ENCODE data around the gene CFAP157.

CFAP157 gene

DNA sequence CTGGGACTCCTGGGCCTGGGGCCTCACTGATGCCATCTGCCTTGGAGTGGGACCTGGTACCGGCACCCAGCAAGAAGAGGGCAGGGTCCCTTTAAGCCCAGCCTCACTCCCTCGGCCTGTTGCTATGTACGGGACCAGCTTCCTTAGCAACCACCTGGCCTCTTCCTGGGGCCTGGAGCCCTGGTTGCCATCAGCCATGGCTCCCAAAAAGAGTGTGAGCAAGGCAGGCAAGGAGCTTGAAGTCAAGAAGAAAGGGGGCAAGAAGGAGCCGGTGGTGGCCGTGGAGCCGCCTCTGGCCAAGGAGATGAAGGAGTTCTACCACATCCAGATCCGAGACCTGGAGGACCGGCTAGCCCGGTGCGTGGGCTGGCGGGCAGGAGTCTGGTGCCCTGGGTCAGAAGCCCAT, at the start of gene CFAP157:
Gene CFAP157, plus strand, starts transcription at position 153 of the 406 bp plus-strand sequence. Its CDS starts 44 bp downstream, at position 197.
- no peak for DNase-seq (ENCODE audit: low read depth)

DNA sequence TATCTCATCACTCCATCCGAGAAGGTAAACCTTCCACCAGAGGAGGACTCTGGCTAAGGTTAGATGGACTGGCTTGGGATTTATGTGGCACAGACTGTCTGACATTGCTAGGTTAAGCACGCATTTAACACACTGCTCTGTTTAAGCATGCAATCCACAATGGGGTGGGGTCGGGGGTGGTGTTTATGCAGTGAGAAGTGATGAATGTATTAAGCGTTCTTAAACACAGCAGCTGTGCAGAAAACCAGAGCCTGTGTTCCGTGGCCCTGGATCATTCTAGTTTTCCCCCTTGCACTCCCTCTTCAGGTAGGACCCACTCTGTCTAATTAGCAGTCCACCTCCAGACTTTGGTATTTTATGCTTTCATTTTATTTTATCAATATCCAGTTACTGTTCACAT, 48.4 kb upstream of the CFAP157 start:
- DNase-seq (ENCODE audit: low read depth): no peak

DNA sequence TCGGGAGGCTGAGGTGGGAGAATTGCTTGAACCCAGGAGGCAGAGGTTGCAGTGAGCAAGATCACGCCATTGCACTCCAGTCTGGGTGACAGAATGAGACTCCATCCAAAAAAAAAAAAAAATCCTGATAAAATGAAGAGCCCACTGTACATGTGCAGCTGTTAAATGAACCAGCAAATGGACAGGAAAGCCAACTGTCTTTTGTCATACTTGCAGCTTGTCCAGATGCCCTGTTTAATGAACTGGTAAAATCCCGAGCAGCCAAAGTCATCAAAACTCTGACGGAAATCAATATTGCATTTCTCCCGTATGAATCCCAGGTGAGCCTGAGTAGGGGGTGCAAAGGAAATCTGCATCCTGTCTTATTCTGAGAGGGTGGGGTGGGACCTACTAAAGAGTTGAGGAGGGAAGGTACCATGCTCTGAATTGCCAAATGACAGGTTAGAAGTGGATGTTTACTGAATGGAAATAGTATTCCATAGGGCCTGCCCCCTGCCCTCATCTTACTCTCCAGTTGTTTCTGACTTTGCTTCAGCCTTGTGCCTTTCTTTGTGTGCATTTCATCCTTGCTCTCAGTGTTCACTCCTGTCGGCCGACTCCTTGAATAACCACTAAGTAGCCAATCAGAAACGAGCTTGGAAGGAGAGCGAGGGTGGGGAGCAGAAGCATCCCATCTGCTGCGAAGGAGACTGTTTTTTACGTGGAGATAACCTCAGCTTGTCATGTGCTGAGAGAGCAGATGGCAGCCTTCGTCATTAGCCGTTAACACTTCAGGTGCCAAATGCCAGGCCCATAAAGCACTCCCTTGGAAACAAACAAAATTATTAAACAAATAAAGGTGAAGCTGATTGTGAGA, 45.7 kb upstream of the CFAP157 start:
- no peak for DNase-seq (ENCODE audit: low read depth)

DNA sequence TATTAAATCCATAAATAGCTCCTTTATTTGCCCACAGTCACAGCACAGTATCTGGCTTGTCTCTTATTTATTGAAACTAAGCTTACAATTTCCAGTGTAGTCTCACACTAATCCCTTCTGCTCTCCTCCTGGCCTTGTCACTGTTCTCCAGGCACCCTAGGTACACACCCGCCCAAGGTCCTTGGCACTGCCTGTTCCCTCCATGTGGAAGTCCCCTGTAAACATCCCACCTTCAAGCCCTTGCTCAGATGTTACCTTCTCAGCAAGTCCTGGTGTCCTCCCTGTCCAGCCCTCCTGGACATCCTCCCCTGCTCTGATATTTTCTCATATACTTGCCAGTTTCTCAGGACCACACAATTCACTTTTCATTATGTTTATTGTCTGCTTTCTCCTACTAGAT, 44.2 kb upstream of the CFAP157 start:
- no peak for DNase-seq (ENCODE audit: low read depth)

DNA sequence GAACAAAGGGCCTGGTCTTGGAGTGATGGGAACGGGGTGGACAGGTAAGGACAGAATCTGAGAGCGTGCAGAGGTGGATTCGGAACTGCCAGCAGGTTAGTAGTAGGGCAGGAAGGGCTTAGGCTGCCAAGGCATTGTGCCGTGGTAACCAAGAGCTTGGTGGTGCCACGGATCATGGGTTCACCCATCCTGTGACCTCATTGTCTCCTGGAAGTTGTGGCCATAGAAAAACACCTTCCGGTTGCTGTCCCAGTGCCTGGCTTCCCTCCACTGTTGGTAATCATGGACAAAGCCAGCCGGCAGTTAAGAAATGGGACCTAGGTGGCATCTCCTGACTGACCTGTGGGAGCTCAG, 42.5 kb upstream of the CFAP157 start:
- no peak for DNase-seq (ENCODE audit: low read depth)

DNA sequence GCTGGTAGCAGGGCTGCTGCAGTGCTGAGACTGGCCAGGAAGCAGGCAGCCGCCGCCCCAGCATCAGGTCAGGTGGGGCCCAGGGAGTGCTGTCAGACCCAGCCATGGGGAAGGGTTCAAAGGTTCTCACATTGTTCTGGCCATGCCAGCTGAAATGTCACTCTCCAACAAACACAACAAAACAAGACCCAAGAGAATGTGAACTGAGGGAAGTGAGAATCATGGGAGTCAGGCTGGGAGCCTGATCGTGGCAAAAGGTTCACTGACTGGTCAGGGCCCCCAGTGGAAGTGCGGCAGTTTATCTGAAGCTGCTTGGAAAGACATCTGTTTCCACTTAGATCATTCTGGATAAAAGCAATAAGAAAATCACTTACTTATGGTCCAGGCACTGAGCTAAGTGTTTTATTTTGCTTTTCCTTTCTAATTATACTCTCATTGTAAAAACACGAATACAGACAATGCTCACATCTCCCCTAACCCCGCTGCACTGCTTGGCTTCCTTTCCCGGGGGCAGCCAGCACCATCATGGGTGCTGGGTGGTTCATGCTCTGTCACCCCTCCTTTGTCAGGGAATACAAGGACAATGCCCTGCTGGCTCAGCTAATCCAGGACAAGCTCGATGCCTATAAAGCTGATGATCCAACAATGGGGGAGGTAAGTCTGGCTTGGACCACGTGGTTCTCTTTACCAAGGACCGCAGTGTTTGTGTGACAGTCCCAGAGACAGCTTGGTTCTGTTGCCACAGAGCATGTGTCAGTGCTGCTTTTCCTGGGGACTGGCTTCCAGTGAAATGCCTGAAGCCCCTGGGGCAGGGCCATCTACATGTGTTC, 41.9 kb upstream of the CFAP157 start:
- peak; percentile 39 for DNase-seq (ENCODE audit: low read depth)

DNA sequence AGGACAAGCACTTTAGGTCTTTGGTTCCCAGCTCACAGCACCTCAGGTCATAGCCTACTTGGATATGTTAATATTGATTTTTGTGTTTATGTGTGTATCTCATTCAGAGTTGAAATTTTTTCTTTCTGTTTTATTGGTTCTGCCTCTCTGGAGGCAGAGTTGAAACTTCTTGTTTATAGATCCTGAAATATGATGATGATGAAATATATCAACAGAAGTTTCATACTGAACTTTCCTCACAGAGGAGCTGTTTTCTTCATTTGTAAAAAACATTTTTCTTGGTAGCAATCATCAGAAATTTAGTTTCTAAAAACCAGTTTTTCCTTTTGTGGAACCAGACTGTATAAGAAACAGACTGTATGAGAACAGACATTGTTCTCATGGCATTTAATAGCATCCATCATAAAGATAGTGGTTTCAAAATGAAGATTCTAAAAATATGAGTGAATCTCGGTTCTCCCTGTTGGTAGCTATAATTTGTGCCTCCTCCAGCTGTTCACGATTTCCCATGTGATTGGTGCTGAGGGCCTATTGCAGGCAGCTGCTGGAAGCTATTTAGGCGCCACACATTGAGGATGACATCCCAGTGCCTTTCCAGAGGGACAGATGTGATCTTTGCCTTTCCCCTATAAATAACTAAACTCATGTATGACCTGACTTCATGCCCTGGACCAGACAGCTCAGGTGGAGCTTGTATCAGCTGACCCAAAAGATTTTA, 39.5 kb upstream of the CFAP157 start:
- DNase-seq (ENCODE audit: low read depth): no peak

DNA sequence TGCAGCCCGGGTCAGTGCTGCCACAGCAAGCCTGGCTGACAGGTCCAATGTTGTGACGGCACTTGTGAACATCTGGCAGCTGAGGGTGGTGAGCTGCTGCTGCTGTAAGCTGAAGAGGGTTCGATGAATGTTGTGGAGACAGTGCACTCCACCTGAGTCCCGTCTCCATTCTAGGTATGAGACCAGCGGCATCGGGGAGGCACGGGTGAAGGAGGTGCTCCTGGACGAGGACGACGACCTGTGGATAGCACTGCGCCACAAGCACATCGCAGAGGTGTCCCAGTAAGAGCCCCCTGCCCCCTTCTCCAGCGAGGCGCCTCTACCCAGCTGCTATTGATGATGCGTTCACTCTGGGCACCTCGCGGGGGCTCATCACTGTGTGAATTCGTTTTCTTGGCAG, 38.9 kb upstream of the CFAP157 start:
- DNase-seq (ENCODE audit: low read depth): no peak

DNA sequence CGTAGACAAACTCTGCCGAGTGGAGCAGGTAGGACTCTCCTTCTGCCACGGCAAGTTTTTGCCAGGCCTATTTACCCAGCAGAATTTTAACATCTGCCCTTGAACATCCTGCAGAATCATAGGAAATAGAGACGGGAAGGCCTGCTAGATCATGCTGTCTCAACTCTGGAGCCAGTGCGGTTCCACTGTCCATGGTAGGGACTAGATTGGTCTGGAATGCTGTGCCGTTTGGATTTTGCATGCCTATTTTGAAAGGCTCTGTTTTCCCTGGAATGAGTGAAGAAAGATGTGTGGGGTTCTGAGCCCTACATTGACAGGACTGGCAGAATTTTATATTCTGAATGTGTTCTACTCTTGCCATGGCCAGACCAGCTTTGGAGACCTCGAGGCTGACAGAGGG, 33.6 kb upstream of the CFAP157 start:
- no peak for DNase-seq (ENCODE audit: low read depth)

DNA sequence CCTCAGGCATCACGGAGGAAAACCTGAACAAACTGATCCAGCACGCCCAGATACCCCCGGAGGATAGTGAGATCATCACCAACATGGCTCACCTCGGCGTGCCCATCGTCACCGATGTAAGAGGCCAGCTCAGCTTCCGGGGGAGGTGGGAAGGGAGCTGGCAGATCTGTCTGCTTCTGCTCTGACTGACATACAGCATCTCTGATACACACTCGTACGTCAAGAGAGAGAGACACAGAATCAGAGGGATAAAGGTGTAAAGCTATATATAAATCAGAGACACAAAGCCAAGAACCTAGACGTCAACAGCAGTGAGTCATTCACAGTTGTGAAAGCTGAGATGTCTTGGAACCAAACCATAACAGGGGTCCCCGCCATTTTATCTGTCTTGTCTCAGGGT, 30.1 kb upstream of the CFAP157 start:
- peak; percentile 66 for DNase-seq (ENCODE audit: low read depth)

DNA sequence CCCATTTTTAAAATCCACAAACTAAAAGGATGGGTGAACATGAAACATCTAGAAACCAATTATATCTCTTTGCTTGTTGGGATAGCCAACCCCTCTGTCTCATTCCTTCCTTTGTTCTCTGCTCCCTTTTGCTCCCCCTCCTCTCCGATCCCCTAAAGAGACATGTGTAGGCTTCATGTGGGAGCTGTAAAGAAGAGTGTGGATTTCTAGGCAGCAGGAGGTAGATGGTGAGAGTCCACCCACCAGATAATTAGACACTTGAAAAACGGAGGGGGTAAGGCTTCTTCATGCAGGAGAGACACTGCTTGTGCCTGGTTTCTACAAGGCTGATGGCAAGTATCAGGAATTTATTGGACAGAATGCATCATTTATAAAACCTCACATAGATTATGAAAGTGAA, 27.3 kb upstream of the CFAP157 start:
- no peak for DNase-seq (ENCODE audit: low read depth)

DNA sequence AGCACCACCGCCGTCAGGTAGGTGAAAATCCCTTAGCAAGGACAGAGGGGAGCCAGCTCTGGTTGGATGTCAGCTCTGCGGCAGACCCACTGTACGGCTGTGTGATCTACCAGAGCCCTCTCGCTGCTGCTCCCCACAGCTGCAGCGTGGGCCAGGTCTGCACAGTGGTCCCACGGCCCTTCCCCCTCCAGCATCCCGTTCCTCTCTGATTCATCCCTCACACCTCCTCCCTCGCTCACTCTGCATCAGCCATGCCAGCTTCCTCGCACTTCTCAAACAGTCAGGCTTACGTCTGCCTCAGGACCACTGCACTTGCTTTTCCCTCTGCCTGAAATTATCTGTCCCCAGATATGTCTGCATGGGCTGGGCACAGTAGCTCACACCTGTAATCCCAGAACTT, 26.6 kb upstream of the CFAP157 start:
- DNase-seq (ENCODE audit: low read depth): no peak

DNA sequence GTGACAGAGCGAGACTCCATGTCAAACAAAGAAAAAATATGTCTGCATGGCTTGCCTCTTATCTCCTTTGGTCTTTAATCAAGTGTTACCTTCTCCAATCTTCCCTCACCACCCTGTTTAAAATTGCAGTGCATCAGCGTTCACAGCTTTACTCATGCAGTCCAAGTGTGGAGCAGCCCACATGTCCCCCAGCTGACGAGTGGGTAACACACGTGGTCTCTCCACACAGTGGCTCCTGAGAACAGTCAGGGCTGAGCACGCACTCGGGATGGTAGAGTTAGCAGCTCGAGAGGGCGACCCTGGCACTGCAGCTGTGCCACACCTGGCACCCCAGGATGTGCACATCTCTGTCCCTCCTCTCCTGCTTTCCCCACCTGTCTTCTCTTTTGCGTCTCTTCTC, 25.9 kb upstream of the CFAP157 start:
- DNase-seq (ENCODE audit: low read depth): no peak

DNA sequence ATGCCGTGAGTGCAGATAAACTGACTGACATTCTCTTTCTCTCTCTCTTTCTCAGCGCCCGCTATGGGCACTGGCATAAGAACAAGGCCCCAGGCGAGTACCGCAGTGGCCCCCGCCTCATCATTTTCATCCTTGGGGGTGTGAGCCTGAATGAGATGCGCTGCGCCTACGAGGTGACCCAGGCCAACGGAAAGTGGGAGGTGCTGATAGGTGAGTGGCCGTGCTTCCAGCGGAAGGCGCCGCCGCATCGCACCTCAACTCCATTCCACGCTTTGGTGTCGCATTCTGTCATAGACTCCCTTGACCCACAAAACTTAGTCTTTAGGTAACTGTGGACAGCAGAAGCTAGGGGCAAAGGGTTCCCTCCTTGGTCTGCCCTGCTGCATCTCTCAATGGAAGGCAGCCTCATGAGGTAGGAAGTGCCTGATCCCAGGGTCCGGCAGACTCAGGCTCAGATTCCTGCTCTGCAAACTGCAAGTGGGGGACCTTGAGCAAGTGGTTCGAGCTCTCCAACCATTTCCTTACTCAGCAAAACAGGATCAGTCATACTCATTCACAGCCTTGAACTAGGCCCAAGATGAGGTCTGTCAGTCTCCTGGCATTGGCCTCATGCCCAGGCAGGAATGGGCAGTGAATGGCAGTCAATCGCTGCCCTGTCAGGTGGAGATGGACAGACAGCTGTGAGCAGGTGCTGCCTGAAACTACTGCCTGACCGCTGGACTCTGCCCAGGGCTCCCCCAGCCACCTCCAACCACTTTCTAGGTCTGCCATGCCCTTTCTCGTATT, 24.2 kb upstream of the CFAP157 start:
- DNase-seq (ENCODE audit: low read depth): no peak

DNA sequence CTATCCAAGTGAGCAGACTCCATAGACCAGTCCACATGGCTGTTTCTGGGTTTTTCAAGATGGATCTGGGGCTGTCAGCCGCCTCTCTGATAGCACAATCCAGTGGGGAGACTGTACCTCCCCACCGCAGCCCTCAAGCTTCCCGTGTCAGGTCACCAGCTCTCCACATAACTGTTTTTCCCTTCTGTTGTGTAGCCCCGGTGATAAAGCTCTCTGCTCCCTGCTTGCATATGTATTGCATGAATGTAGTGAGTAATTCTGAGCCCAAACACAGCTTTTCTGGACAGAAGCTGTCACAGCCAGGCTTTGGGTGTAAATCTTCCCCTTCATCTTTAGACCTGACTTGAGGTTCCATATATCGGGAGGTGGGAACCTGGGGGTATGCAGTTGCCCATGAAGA, 23.1 kb upstream of the CFAP157 start:
- peak; percentile 79 for DNase-seq (ENCODE audit: low read depth)

DNA sequence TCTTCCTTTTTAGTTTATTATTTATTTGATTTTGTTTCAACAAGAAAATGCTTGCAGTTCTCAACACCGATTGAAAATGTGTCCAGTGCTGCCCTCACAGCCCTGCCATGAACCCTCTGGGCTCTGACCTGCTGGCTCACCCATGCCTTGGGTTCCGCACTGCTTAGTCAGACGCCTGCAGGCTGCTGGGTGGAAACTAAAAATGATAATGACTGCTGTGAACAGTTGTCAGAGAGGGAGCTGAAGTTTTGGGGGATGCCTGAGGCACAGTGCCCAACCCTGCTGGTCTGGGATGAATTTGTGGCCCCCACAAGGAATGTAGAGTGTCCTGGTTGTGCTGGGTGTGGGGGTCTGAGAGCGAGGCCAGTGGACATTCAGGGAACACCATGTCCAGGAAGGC, 22.2 kb upstream of the CFAP157 start:
- peak; percentile 65 for DNase-seq (ENCODE audit: low read depth)

DNA sequence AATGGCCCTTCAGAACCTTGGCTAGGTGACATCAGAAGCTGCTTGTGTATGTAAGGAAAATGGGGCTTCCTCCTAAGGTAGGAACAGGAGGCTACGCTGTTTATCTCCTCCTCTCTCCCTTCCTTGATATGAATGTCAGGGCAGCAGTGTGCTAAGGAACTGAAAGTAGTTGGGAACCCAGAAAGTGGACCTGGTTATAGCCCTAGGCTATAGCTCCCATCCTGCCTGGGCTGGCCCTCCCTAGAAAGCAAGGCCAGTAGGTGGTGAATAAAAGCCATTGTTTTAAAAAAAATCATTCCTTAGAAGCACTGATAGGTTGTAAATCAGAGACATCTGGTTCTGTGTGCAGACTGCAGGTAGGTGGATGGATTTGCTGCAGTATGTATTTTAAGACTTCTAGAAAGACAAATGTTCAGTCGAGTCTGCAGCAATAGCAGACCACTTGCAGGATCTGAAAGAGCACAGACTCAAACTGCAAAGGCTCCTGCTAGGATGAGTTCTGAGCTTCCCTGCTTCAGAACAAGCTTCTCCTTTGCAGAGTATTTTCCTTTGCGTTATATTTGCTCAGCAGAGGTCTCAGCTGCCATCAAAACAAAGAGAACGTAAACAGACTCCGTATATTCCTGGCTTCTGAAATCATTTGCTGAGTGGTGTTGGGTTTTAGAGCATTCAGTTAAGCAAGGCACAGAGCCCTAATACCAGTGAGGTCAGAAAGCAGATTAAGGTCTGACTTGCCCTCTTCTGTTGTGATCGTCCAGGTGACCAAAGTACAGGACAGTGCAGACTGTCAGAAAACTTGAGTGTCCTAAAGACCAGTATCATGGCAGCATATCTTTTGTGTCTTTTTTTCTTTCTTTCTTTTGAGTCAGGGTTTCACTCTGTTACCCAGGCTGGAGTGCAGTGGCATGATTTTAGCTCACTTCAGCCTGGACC, 20.1 kb upstream of the CFAP157 start:
- DNase-seq (ENCODE audit: low read depth): no peak

DNA sequence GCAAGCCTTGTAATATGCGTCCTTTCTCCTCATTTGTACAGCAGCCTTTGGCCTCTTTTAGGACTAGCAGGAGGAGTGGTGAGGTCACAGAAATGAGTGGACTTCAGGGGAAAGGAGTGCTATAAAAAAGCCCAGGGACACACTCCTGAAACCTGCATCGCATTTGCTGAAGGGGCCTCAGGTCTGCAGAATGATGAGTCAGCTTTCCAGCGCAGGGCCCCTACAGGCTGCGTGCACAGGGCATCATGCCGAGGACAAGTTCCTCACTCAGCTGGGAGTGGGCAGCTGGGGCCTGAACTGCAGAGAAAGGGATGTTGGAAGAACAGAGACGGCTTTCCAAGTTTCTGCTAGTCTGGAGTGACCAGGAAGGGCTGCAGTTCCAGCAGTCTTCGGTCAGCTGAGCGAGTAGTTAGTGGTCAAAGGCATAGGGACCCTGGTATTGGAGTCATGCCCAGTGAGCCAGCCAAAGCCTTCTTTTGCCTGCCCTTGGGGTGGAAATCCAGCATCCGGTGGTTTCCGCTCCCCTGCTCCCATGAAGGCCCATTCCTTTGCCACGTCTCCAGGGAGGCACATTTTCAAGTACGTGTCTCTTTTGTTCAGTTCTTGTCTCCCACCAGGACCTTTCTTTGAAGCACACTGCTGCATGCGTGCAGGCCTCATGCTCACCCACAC, 17.3 kb upstream of the CFAP157 start:
- no peak for DNase-seq (ENCODE audit: low read depth)

DNA sequence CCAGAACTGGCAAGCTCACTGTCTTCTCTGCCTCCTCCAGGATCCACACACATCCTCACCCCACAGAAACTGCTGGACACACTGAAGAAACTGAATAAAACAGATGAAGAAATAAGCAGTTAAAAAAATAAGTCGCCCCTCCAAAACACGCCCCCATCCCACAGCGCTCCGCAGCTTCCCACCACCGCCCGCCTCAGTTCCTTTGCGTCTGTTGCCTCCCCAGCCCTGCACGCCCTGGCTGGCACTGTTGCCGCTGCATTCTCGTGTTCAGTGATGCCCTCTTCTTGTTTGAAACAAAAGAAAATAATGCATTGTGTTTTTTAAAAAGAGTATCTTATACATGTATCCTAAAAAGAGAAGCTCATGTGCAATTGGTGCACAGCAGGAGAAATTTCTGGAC, 16.1 kb upstream of the CFAP157 start:
- DNase-seq (ENCODE audit: low read depth): no peak

DNA sequence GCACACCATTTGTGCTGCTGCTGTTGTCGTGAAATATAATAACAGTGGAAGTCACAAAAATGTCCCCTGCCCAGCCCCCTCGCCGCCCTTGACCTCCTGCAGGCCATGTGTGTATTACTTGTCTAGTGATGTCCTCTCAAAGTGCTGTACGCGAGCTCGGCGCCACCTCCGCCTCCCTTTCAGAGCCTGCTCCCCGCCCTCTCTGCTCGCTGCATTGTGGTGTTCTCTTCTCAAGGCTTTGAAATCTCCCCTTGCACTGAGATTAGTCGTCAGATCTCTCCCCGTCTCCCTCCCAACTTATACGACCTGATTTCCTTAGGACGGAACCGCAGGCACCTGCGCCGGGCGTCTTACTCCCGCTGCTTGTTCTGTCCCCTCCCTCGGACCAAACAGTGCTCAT, 14.7 kb upstream of the CFAP157 start:
- no peak for DNase-seq (ENCODE audit: low read depth)
